CD14-positive monocyte (primary cell): Measurements from ENCODE around the gene CPT1A. TPM values are rescaled to one million over a fixed set of nuclear protein-coding genes. Genes with fewer than 3 reads are reported as not detected.

Experiments
- DNase-seq, 3 donors: peaks; one replicate each; pipeline ENCODE4 v3.0.0-alpha.2; 2011 to 2022
- H2AFZ ChIP-seq: 2 replicates; pipeline ENCODE4 v1.6.0; 2012; ENCODE audit warnings: mild to moderate bottlenecking, low read depth, low read length, inconsistent platforms; ENCODE audit not compliant: insufficient read depth, poor library complexity, severe bottlenecking
- H3K27ac ChIP-seq, 2 donors: 1 replicate in 1 of 2; 2 replicates in 1 of 2; pipeline ENCODE4 v1.5.1; 2012 to 2013; ENCODE audit warnings: low read length in 2 of 2, control low read depth in 1 of 2, inconsistent platforms in 1 of 2, low read depth in 1 of 2, mild to moderate bottlenecking in 1 of 2
- H3K27me3 ChIP-seq, 2 donors: one replicate each; pipeline versions ENCODE4 v1.6.0 to v1.6.1; 2011 to 2013; ENCODE audit warnings: low read length in 2 of 2; ENCODE audit not compliant: control insufficient read depth in 2 of 2, insufficient read depth in 2 of 2
- H3K36me3 ChIP-seq, 2 donors: replicated peaks in 1 of 2; 1 replicate in 1 of 2; 2 replicates in 1 of 2; pipeline versions ENCODE4 v1.5.1 to v1.6.1; 2012 to 2013; ENCODE audit warnings: low read length in 2 of 2, control low read depth in 1 of 2, inconsistent platforms in 1 of 2, mild to moderate bottlenecking in 1 of 2; ENCODE audit not compliant: insufficient read depth in 2 of 2, control insufficient read depth in 1 of 2
- H3K4me1 ChIP-seq, 2 donors: 1 replicate in 1 of 2; 2 replicates in 1 of 2; pipeline versions ENCODE4 v1.5.1 to v1.6.1; 2012 to 2013; ENCODE audit warnings: low read length in 2 of 2, control low read depth in 1 of 2, inconsistent platforms in 1 of 2, mild to moderate bottlenecking in 1 of 2, moderate library complexity in 1 of 2; ENCODE audit not compliant: insufficient read depth in 2 of 2, control insufficient read depth in 1 of 2
- H3K4me2 ChIP-seq: replicated peaks from 2 replicates; pipeline ENCODE3; 2012; ENCODE audit warnings: low read length, moderate library complexity, mild to moderate bottlenecking; ENCODE audit not compliant: poor library complexity, severe bottlenecking; ENCODE audit errors: extremely low read depth
- H3K4me3 ChIP-seq, 3 experiments: fragments of 200-600 bp in 1 of 3; sonication (generic) in 1 of 3; replicated peaks in 1 of 3; 1 replicate in 2 of 3; 2 replicates in 1 of 3; pipeline ENCODE4 v1.5.1; 2011 to 2013; ENCODE audit warnings: low read length in 3 of 3, mild to moderate bottlenecking in 3 of 3, control low read depth in 2 of 3, low read depth in 2 of 3, inconsistent platforms in 1 of 3, moderate library complexity in 1 of 3
- H3K79me2 ChIP-seq: 2 replicates; pipeline ENCODE4 v1.6.0; 2012; ENCODE audit warnings: mild to moderate bottlenecking, control low read depth, inconsistent platforms, low read length, moderate library complexity; ENCODE audit not compliant: insufficient read depth
- H3K9ac ChIP-seq: 2 replicates; pipeline ENCODE4 v1.6.0; 2017; ENCODE audit warnings: low read length, mild to moderate bottlenecking; ENCODE audit not compliant: insufficient read depth, poor library complexity, severe bottlenecking
- H3K9me3 ChIP-seq, 2 donors: replicated peaks in 1 of 2; 1 replicate in 1 of 2; 2 replicates in 1 of 2; pipeline versions ENCODE4 v1.5.1 to v1.6.1; 2012 to 2013; ENCODE audit warnings: low read length in 2 of 2, control low read depth in 1 of 2; ENCODE audit not compliant: control insufficient read depth in 1 of 2, insufficient read depth in 1 of 2
- H4K20me1 ChIP-seq: 2 replicates; pipeline ENCODE4 v1.6.0; 2012; ENCODE audit warnings: mild to moderate bottlenecking, low read length, control low read depth, moderate library complexity; ENCODE audit not compliant: insufficient read depth
- H3K27ac Mint-ChIP-seq, 7 donors: one replicate each; pipeline ENCODE4 v1.8.0; 2020; ENCODE audit warnings: mild to moderate bottlenecking in 7 of 7, mixed read lengths in 7 of 7, moderate library complexity in 6 of 7, inconsistent platforms in 2 of 7
- H3K27me3 Mint-ChIP-seq, 3 donors: one replicate each; pipeline ENCODE4 v1.8.0; 2021 to 2022; ENCODE audit warnings: low read depth in 3 of 3, mild to moderate bottlenecking in 3 of 3, mixed read lengths in 3 of 3, moderate library complexity in 3 of 3, inconsistent platforms in 1 of 3
- H3K36me3 Mint-ChIP-seq, 2 donors: one replicate each; pipeline ENCODE4 v1.8.0; 2020; ENCODE audit warnings: mixed read lengths in 2 of 2, inconsistent platforms in 1 of 2, mild to moderate bottlenecking in 1 of 2
- H3K4me1 Mint-ChIP-seq: one replicate; pipeline ENCODE4 v1.8.0; 2020; ENCODE audit warnings: mild to moderate bottlenecking, mixed read lengths
- H3K4me3 Mint-ChIP-seq, 2 donors: one replicate each; pipeline ENCODE4 v1.8.0; 2020; ENCODE audit warnings: mild to moderate bottlenecking in 2 of 2, mixed read lengths in 2 of 2, moderate library complexity in 1 of 2
- H3K9me3 Mint-ChIP-seq, 7 donors: one replicate each; pipeline ENCODE4 v1.8.0; 2020 to 2022; ENCODE audit warnings: mixed read lengths in 7 of 7, mild to moderate bottlenecking in 6 of 7, moderate library complexity in 6 of 7, inconsistent platforms in 2 of 7
- CTCF ChIP-seq: fragments of 200-600 bp; IDR thresholded peaks from one replicate; pipeline ENCODE4 v1.8.0; 2022; ENCODE audit warnings: antibody characterized with exemption, mild to moderate bottlenecking
- whole genome bisulfite sequencing: methylation state at CpG from one replicate; pipeline ENCODE4 v1.1.5; 2013; ENCODE audit warnings: missing lambda C conversion rate; ENCODE audit not compliant: insufficient coverage; 5-methylcytosine and 5-hydroxymethylcytosine counted together
- intact Hi-C, 2 donors: fragments of 100-400 bp; cut with micrococcal nuclease; formaldehyde crosslinking; loops; one replicate each; pipeline versions ENCODE4 v1.15.0 to v1.15.1; 2023
- polyA plus RNA-seq, 3 donors: library from polyadenylated mRNA; depleted of rRNA in 1 of 3; unstranded in 2 of 3; stranded (reverse) in 1 of 3; fragments of 300-500 nt in 2 of 3; fragments of >200 nt in 1 of 3; fragmentation: Illumina TruSeq in 2 of 3; gene quantifications; 1 replicate in 2 of 3; 2 replicates in 1 of 3; pipeline ENCODE4 v1.2.3, GENCODE V29; 2012 to 2021

The CPT1A gene
- polyA plus RNA-seq, 3 donors, result 5.6 to 42.5 (median 7.0) TPM

- no peak for DNase-seq
- TF ChIP-seq CTCF, result no peak
- peaks cover 6 to 7% (median 6%) of the 10 kb centered on the region in 3 donors for H3K27me3 Mint-ChIP-seq
- Histone ChIP-seq H3K4me2 (no peak overlapping the region), H3K4me1 (peaks cover 5 to 7% of the 10 kb centered on the region in 2 donors), H3K79me2 (no peaks in the 10 kb centered on the region), H3K27ac (no peak overlapping the region), H4K20me1 (no peaks in the 10 kb centered on the region), H2AFZ (no peak overlapping the region), H3K36me3 (no peaks in the 10 kb centered on the region), H3K9me3 (peaks cover 6 to 8% of the 10 kb centered on the region in 2 donors), H3K4me3 (no peak overlapping the region), H3K27me3 (no peaks in the 10 kb centered on the region), H3K9ac (no peak overlapping the region)
- no peak overlapping the region for H3K27ac Mint-ChIP-seq
- H3K4me1 Mint-ChIP-seq, result peaks cover 12% of the 10 kb centered on the region
- H3K9me3 Mint-ChIP-seq, result peaks cover 11 to 28% (median 14%) of the 10 kb centered on the region in 7 donors
- no peak overlapping the region for H3K4me3 Mint-ChIP-seq
- H3K36me3 Mint-ChIP-seq, result no peaks in the 10 kb centered on the region
- intact Hi-C loops, result no loop called here
- WGBS, result 95% methylated on average over 6 of the region's 11 CpGs
Observed at GRCh38 chr11:68865241-68865640, 23.5 kb upstream of the CPT1A start.

- Histone ChIP-seq H3K36me3 (no peaks in the 10 kb centered on the region), H2AFZ (no peak overlapping the region), H3K4me3 (no peak overlapping the region), H3K27me3 (no peaks in the 10 kb centered on the region), H3K9me3 (peaks cover 6 to 8% of the 10 kb centered on the region in 2 donors), H3K27ac (no peak overlapping the region), H3K79me2 (no peaks in the 10 kb centered on the region), H3K4me1 (no peaks in the 10 kb centered on the region), H3K9ac (no peak overlapping the region), H3K4me2 (no peak overlapping the region), H4K20me1 (no peaks in the 10 kb centered on the region)
- H3K9me3 Mint-ChIP-seq, result peaks cover 11 to 29% (median 14%) of the 10 kb centered on the region in 7 donors
- H3K27ac Mint-ChIP-seq, result peak overlapping the region in 1 of 7 donors; percentile 41
- TF ChIP-seq CTCF, result no peak
- no peak overlapping the region for H3K4me3 Mint-ChIP-seq
- no peaks in the 10 kb centered on the region for H3K36me3 Mint-ChIP-seq
- intact Hi-C loops, result no loop called here
- H3K4me1 Mint-ChIP-seq, result no peaks in the 10 kb centered on the region
- WGBS, result 100% methylated on average over 1 of the region's 3 CpGs
- peaks cover 2 to 5% (median 2%) of the 10 kb centered on the region in 3 donors for H3K27me3 Mint-ChIP-seq
- no peak for DNase-seq
Observed at GRCh38 chr11:68863553-68864265, 22.0 kb upstream of the CPT1A start.
